ENCODE measurements around the gene IQCC. TPM values are rescaled to one million over a fixed set of nuclear protein-coding genes. Genes with fewer than 3 reads are reported as not detected.

Gene IQCC
- polyA plus RNA-seq, 1 experiment = 1.3 TPM

DNA sequence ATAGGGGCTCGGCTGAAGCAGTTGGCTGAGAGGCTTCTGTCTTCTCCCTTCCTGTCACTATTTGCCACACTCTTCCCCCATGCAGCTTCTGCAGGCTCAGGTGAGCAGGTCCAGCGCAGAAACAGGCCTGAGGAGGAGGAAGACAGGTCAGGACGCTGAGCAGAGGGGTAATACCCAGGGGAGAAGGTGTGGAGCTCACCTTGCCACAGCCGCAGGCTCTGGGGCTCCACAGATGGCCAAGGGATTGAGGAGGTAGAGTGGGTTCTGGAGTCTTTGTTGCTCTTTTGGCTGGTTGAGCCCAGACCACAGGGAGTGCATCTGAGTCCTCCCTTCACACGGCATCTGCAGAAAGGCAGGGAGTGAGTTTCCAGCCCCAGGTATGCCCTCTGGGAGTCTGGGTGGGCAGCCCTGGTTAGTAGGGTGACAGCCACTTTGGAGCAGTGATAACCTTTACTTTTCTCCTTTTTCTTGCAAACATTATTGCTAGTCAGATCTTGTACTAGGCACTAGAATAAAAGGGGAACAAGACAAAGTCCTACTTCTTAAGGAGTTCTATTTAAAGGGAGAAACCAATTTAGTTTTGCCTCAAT, 26.5 kb downstream of the IQCC start:
- no peak for TF ChIP-seq CTCF (IDR thresholded peaks at IDR 0.05; ENCODE audit: low read depth, low read length)
- no peaks in the 10 kb centered on the region; the same call in 1 of the 2 replicates for H3K9me3 ChIP-seq (ENCODE audit: control insufficient read depth, insufficient read depth, low read length)
- DNase-seq (ENCODE audit: low read depth, low spot score) = no peak
- no peaks in the 10 kb centered on the region for H3K27me3 ChIP-seq (ENCODE audit: control insufficient read depth, insufficient read depth, low read length)
- CTCF ChIA-PET = interaction anchor here (1.1 to 1.7 kb wide), 2 partner anchors 16 kb away, joined by 3 to 5 read pairs; no protein-coding TSS in a partner anchor
- no peak overlapping the region for H3K27ac ChIP-seq (ENCODE audit: low read depth, low read length)
- H3K4me3 ChIP-seq (ENCODE audit: low read depth, low read length) = no peak overlapping the region
- POLR2A ChIA-PET = interaction anchor here (0.7 to 1.3 kb wide), 3 partner anchors 9 to 104 kb away, joined by 3 to 5 read pairs (median 3); partner anchors contain the start of gene MARCKSL1

- Histone ChIP-seq H3K27ac (ENCODE audit: low read depth, low read length) (no peak overlapping the region), H3K4me3 (ENCODE audit: low read depth, low read length) (no peak overlapping the region), H3K27me3 (ENCODE audit: control insufficient read depth, insufficient read depth, low read length) (no peaks in the 10 kb centered on the region), H3K9me3 (ENCODE audit: control insufficient read depth, insufficient read depth, low read length) (no peaks in the 10 kb centered on the region; the same call in 1 of the 2 replicates)
- no peak for DNase-seq (ENCODE audit: low read depth, low spot score)
- no peak for TF ChIP-seq CTCF (IDR thresholded peaks at IDR 0.05; ENCODE audit: low read depth, low read length)
- ChIA-PET POLR2A (interaction anchor here (1.2 kb wide), 1 partner anchor 8 kb away, joined by 5 read pairs; no protein-coding TSS in a partner anchor), CTCF (interaction anchor here (1.1 to 1.7 kb wide), 2 partner anchors 15 to 17 kb away, joined by 3 to 5 read pairs; no protein-coding TSS in a partner anchor)
Observed at GRCh38 chr1:32232558-32233304, 27.3 kb downstream of the IQCC start.

DNA sequence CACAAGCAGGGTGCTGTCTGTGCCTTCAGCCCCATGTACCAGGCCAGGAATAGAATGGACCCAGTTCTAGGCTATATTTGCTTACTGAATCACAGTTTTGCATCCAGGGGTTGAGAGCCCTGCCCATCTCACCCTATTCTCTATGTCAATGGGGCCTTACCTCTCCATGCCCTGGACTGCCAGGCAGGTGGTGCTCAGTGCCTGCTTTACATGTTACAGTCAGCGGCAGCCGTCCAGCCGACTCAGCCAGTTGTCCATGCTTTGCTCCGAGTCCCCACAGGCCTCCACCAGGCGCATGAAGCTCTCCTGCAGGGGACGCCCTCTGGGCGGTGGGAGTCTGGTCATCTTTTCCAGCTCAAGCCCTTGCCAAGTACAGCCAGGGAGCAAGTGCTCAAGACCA, 29.3 kb downstream of the IQCC start:
- no peak for TF ChIP-seq CTCF (IDR thresholded peaks at IDR 0.05; ENCODE audit: low read depth, low read length)
- no peak overlapping the region for H3K4me3 ChIP-seq (ENCODE audit: low read depth, low read length)
- no peaks in the 10 kb centered on the region; the same call in 1 of the 2 replicates for H3K9me3 ChIP-seq (ENCODE audit: control insufficient read depth, insufficient read depth, low read length)
- no peaks in the 10 kb centered on the region for H3K27me3 ChIP-seq (ENCODE audit: control insufficient read depth, insufficient read depth, low read length)
- CTCF ChIA-PET = no interaction called here
- no peak for DNase-seq (ENCODE audit: low read depth, low spot score)
- H3K27ac ChIP-seq (ENCODE audit: low read depth, low read length) = peak overlapping the region; percentile 12
- POLR2A ChIA-PET = interaction anchor here (0.6 to 1.2 kb wide), 3 partner anchors 18 to 123 kb away, joined by 3 to 5 read pairs (median 4); no protein-coding TSS in a partner anchor

GRCh38 chr1:32239337-32239736, 33.9 kb downstream of the IQCC start:
- Histone ChIP-seq H3K27me3 (ENCODE audit: control insufficient read depth, insufficient read depth, low read length) (no peaks in the 10 kb centered on the region), H3K27ac (ENCODE audit: low read depth, low read length) (peak overlapping the region; percentile 21), H3K9me3 (ENCODE audit: control insufficient read depth, insufficient read depth, low read length) (no peaks in the 10 kb centered on the region; the same call in 1 of the 2 replicates), H3K4me3 (ENCODE audit: low read depth, low read length) (no peak overlapping the region)
- no peak for TF ChIP-seq CTCF (IDR thresholded peaks at IDR 0.05; ENCODE audit: low read depth, low read length)
- ChIA-PET POLR2A (interaction anchor here (1.4 kb wide), 1 partner anchor 52 kb away, joined by 4 read pairs; no protein-coding TSS in a partner anchor), CTCF (interaction anchor here (1.8 to 2.8 kb wide), 2 partner anchors 9 to 23 kb away, joined by 13 read pairs; no protein-coding TSS in a partner anchor)
- no peak for DNase-seq (ENCODE audit: low read depth, low spot score)
